Glutamatergic neuron (in vitro differentiated cells): Measurements from ENCODE around the gene RSPH3. TPM values are rescaled to one million over a fixed set of nuclear protein-coding genes. Genes with fewer than 3 reads are reported as not detected.

Experiments used
- DNase-seq: peaks from one replicate; pipeline ENCODE4 v3.0.0; 2022
- H3K27ac Mint-ChIP-seq: one replicate; pipeline ENCODE4 v1.8.0; 2020; ENCODE audit warnings: mild to moderate bottlenecking, mixed read lengths, inconsistent platforms; ENCODE audit not compliant: unreplicated experiment
- H3K27me3 Mint-ChIP-seq: one replicate; pipeline ENCODE4 v1.8.0; 2020; ENCODE audit warnings: mild to moderate bottlenecking, moderate library complexity, mixed read lengths, inconsistent platforms; ENCODE audit not compliant: unreplicated experiment
- H3K36me3 Mint-ChIP-seq: one replicate; pipeline ENCODE4 v1.8.0; 2020; ENCODE audit warnings: mild to moderate bottlenecking, mixed read lengths, inconsistent platforms; ENCODE audit not compliant: unreplicated experiment
- H3K4me1 Mint-ChIP-seq: one replicate; pipeline ENCODE4 v1.8.0; 2020; ENCODE audit warnings: mild to moderate bottlenecking, low read depth, mixed read lengths, inconsistent platforms; ENCODE audit not compliant: unreplicated experiment
- H3K4me3 Mint-ChIP-seq: one replicate; pipeline ENCODE4 v1.8.0; 2020; ENCODE audit warnings: mild to moderate bottlenecking, mixed read lengths, inconsistent platforms; ENCODE audit not compliant: unreplicated experiment
- H3K9me3 Mint-ChIP-seq: one replicate; pipeline ENCODE4 v1.8.0; 2020; ENCODE audit warnings: mild to moderate bottlenecking, moderate library complexity, mixed read lengths, inconsistent platforms; ENCODE audit not compliant: unreplicated experiment
- CTCF ChIP-seq: fragments of 200-600 bp; sonication (generic); IDR thresholded peaks from one replicate; pipeline ENCODE4 v1.5.0; 2021; ENCODE audit not compliant: partially characterized antibody, unreplicated experiment
- total RNA-seq: library from RNA; stranded (reverse); fragmentation: NEBNext Ultra II Directional; extraction: Animal tissue kit (Norgen Biotek cat#: 25700); gene quantifications from one replicate; pipeline ENCODE4 v1.2.1, GENCODE V29; 2021; ENCODE audit not compliant: unreplicated experiment

Gene RSPH3
- total RNA-seq, 1 donor from 2014 or later = 4.6 TPM

- Mint-ChIP-seq H3K36me3 (no peaks in the 10 kb centered on the region), H3K4me3 (no peak overlapping the region), H3K27ac (no peak overlapping the region), H3K4me1 (peaks cover 2% of the 10 kb centered on the region), H3K27me3 (peaks cover 2% of the 10 kb centered on the region), H3K9me3 (peaks cover 2% of the 10 kb centered on the region)
- DNase-seq = no peak
- no peak for TF ChIP-seq CTCF
Measured at GRCh38 chr6:158924499-158925455, 75.2 kb downstream of the RSPH3 start.

DNA sequence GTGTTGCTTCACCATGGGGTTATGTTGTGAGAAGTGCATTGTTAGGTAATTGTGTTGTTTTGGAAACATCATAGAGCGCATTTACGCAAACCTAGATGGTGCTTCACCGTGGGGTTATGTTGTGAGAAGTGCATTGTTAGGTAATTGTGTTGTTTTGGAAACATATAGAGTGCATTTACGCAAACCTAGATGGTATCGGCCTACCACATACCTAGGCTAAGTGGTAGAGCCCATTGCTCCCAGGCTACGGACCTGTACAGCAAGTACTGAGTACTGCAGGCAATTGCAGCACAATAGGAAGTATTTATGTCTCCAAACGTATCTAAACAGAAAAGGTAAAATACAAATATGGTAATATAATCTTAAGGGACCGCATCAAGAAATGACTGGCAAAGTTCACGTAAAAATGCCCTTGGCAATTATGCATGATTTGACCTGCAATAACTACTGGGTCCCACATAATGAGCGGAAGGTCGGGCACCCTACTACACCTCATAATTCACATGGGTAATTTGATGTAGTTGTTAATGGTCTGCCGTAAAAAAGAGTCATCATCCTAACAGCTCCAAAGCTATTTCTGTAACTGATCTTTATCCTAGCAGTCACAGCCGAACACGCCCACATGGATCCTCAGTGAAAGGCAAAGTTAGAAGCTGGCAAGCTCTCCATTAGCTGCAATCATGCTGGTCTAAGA, 76.0 kb downstream of the RSPH3 start:
- no peak for DNase-seq
- no peak overlapping the region for H3K27ac Mint-ChIP-seq
- no peak for TF ChIP-seq CTCF
- H3K9me3 Mint-ChIP-seq = peaks cover 2% of the 10 kb centered on the region
- H3K36me3 Mint-ChIP-seq = no peaks in the 10 kb centered on the region
- H3K4me3 Mint-ChIP-seq = no peak overlapping the region
- H3K27me3 Mint-ChIP-seq = peaks cover 2% of the 10 kb centered on the region
- H3K4me1 Mint-ChIP-seq = peaks cover 2% of the 10 kb centered on the region

Other genes starting within 250 kb of the RSPH3 start
- gene EZR, start 180.8 kb downstream of the RSPH3 start, total RNA-seq = 272 TPM
- not detected for gene TAGAP, start 44.8 kb upstream of the RSPH3 start, total RNA-seq
- gene FNDC1, start 169.2 kb upstream of the RSPH3 start, total RNA-seq = 0.88 TPM